HK-2 (cell line): Measurements from ENCODE around the gene KCTD11.

ENCODE experiments used
- DNase-seq: peaks from one replicate; pipeline ENCODE4 v3.0.0-alpha.2; 2018; ENCODE audit not compliant: unreplicated experiment

The KCTD11 gene

GRCh38 chr17:7351665-7352502, at the start of gene KCTD11:
KCTD11 (plus strand) TSS chr17:7352162.
- DNase-seq: peak; percentile 99

- DNase-seq: no peak
Observed at GRCh38 chr17:7304179-7304578, 47.8 kb upstream of the KCTD11 start.

- DNase-seq: peak; percentile 100
Observed at GRCh38 chr17:7306911-7307685, 44.9 kb upstream of the KCTD11 start, which contains the start of gene EIF5A. EIF5A (plus strand) TSS chr17:7307628; CDS start chr17:7309636, 2,008 bp downstream.

- peak; percentile 41 for DNase-seq
Observed at GRCh38 chr17:7307686-7308624, 44.0 kb upstream of the KCTD11 start.

- peak; percentile 76 for DNase-seq
Observed at GRCh38 chr17:7308625-7309433, 43.1 kb upstream of the KCTD11 start.

- no peak for DNase-seq
Observed at GRCh38 chr17:7309628-7310027, 42.3 kb upstream of the KCTD11 start.

- DNase-seq: no peak
Observed at GRCh38 chr17:7311110-7311705, 40.8 kb upstream of the KCTD11 start.

- DNase-seq: no peak
Observed at GRCh38 chr17:7312432-7313087, 39.4 kb upstream of the KCTD11 start.

GRCh38 chr17:7313088-7313889, 38.7 kb upstream of the KCTD11 start:
- DNase-seq: peak; percentile 39

GRCh38 chr17:7313890-7314718, 37.9 kb upstream of the KCTD11 start:
- DNase-seq: peak; percentile 42

GRCh38 chr17:7314719-7315569, 37.0 kb upstream of the KCTD11 start, which contains the start of gene GPS2:
GPS2 (minus strand) TSS chr17:7315360; CDS start chr17:7315052, 308 bp downstream.
- peak; percentile 90 for DNase-seq

GRCh38 chr17:7315570-7316235, 36.3 kb upstream of the KCTD11 start:
- peak; percentile 15 for DNase-seq

GRCh38 chr17:7317161-7317803, 34.7 kb upstream of the KCTD11 start:
- no peak for DNase-seq

GRCh38 chr17:7318121-7318860, 33.7 kb upstream of the KCTD11 start:
- DNase-seq: no peak

- DNase-seq: no peak
Observed at GRCh38 chr17:7321466-7321865, 30.5 kb upstream of the KCTD11 start.
